Measurements from ENCODE around the gene DUS3L.
"Not testable (repeated sequence)": the region's sequence is repeated elsewhere in the genome, so short reads cannot be mapped to it uniquely, and the experiment has no call there.

The DUS3L gene

DNA sequence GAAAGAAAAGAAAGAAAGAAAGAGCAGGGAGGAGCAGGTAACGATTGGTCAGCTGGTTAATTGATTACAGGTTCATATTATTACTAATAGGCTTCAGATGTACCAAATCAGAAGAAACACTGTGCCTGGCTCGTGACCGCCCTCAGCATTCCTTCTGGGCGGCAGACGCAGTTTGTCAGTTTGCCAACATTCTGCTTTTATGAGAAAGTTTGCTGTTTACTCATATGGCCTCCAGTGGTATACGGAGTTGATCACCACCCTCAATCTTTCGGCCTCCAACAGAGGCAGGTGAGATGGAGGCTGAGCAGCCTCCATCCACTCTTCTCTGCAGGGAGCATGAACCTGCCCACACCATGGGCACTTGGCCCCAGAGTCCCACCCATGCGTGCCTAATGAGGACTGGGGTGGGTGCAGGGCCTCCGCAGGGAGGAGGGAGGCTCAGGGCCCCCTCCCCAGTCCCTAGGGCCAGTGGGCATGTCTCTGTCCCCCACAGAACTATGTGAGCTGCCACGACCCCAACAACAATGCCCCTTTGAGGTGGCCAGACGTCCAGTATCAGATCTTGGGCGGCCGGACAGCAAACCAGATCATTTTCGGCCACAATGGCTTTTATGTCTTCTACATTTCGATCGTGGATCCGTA is 15.2 kb downstream of the DUS3L start:
- DNase-seq = no peak
- no peak overlapping the region for H3K4me3 Mint-ChIP-seq

DNA sequence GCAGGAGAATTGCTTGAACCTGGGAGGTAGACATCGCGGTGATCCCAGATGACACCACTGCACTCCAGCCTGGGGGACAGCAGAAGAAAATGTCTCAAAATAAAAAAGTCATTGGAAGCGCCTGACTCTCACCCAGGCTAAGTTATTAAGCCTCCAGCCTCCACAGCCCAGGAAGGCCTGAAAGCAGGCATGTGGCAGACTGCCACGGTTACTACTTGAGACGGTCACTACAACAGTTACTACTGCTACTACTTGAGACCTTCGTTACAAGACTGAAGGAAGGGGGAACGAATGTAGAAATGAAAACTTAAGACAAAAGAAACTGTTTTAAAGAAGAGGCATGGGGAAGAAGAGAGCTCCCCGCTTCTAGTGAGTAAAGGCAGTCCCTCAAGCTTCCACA is 16.0 kb downstream of the DUS3L start:
- H3K27me3 Mint-ChIP-seq = peaks cover 2% of the 10 kb centered on the region
- H3K4me3 Mint-ChIP-seq = no peak overlapping the region
- no peaks in the 10 kb centered on the region for H3K4me1 Mint-ChIP-seq
- DNase-seq (no peak), ATAC-seq (no peak)
- H3K27ac Mint-ChIP-seq = no peak overlapping the region
- no peaks in the 10 kb centered on the region for H3K9me3 Mint-ChIP-seq
- no peaks in the 10 kb centered on the region for H3K36me3 Mint-ChIP-seq (ENCODE audit: low read depth)

More for the DNA sequence above, 15.2 kb downstream of the DUS3L start:
- Mint-ChIP-seq H3K27me3 (peaks cover 2% of the 10 kb centered on the region), H3K27ac (no peak overlapping the region), H3K9me3 (no peaks in the 10 kb centered on the region), H3K36me3 (ENCODE audit: low read depth) (no peaks in the 10 kb centered on the region), H3K4me1 (no peaks in the 10 kb centered on the region)
- ATAC-seq = no peak

DNA sequence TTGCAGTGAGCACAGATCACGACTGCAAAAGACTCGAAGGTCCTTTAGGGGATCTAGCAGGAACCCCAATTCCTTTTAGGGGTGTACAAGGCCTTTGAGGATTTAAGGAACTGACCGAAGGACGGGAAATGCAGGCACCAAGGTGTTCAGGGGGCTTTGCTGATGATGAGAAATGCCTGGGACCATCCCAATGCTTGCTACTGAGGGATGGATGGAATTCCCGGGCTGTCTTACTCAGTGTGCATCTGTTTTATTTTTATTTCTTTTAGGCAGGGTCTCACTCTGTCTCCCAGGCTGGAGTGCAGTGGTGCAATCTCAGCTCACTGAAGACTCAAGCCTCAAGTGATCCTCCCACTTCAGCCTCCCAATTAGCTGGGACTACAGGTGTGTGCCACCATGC is 17.7 kb downstream of the DUS3L start:
- Mint-ChIP-seq H3K27me3 (peaks cover 2% of the 10 kb centered on the region), H3K4me3 (no peak overlapping the region), H3K9me3 (no peaks in the 10 kb centered on the region), H3K4me1 (no peaks in the 10 kb centered on the region), H3K27ac (no peak overlapping the region), H3K36me3 (ENCODE audit: low read depth) (no peaks in the 10 kb centered on the region)
- DNase-seq (no peak), ATAC-seq (no peak)

DNA sequence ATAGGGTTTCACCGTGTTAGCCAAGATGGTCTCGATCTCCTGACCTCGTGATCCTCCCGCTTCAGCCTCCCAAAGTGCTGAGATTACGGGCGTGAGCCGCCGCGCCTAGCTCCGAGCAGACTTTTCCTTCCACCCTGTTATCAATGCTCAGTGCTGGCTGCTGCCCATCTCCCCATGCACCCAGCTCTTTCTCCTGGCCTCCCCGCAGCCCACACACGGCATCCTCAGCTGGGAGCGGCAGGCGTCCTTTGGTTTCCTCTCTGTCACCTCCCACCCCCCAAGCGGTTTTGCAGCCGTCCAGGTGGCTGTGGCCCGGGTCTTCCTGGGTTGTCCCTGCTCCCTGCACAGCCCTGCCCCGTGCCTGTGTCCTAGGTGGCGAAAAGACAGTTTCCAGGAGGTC is 18.5 kb downstream of the DUS3L start:
- H3K36me3 Mint-ChIP-seq (ENCODE audit: low read depth) = no peaks in the 10 kb centered on the region
- peaks cover 2% of the 10 kb centered on the region for H3K27me3 Mint-ChIP-seq
- no peak for DNase-seq
- no peak overlapping the region for H3K4me3 Mint-ChIP-seq
- no peak overlapping the region for H3K27ac Mint-ChIP-seq
- no peaks in the 10 kb centered on the region for H3K4me1 Mint-ChIP-seq
- H3K9me3 Mint-ChIP-seq = no peaks in the 10 kb centered on the region
- ATAC-seq = no peak

DNA sequence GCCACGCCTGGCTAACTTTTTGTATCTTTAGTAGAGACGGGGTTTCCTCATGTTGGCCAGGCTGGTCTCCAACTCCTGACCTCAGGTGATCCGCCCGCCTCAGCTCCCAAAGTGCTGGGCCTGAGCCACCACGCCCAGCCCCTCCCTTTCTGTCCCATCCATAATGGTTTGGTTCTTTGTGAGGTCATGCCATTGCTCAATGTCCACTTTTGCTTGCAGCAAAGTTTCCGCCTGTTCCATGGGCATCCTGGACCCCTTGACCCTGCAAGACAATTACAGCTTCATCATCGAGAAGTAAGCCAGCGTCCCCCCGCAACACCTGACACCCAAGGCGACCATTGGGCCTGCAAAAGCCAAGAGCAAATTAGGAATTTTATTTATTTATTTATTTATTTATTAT is 23.0 kb downstream of the DUS3L start:
- Mint-ChIP-seq H3K4me1 (no peaks in the 10 kb centered on the region), H3K27me3 (no peaks in the 10 kb centered on the region), H3K36me3 (ENCODE audit: low read depth) (no peaks in the 10 kb centered on the region), H3K27ac (no peak overlapping the region), H3K4me3 (no peak overlapping the region), H3K9me3 (no peaks in the 10 kb centered on the region)
- ATAC-seq (no peak), DNase-seq (no peak)

DNA sequence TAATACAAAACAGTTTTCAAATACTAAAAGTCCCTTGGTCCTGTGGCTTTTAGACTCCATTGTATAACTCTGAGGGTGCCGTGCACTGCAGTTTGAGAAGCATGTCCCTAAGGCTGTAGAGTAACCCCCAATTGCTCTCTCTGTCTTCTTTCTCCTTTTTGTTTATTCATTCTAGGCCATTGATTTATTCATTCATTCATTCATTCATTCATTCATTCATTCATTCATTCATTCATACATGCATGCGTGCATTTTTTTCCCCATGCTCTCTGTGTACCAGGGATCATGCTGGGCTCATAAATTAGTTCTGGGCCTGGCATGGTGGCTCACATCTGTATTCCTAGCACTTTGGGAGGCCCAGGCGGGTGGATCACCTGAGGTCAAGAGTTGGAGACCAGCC is 25.7 kb downstream of the DUS3L start:
- no peaks in the 10 kb centered on the region for H3K27me3 Mint-ChIP-seq
- no peak overlapping the region for H3K27ac Mint-ChIP-seq
- H3K36me3 Mint-ChIP-seq (ENCODE audit: low read depth) = no peaks in the 10 kb centered on the region
- ATAC-seq (no peak), DNase-seq (no peak)
- no peaks in the 10 kb centered on the region for H3K4me1 Mint-ChIP-seq
- peaks cover 4% of the 10 kb centered on the region for H3K9me3 Mint-ChIP-seq
- H3K4me3 Mint-ChIP-seq = no peak overlapping the region

DNA sequence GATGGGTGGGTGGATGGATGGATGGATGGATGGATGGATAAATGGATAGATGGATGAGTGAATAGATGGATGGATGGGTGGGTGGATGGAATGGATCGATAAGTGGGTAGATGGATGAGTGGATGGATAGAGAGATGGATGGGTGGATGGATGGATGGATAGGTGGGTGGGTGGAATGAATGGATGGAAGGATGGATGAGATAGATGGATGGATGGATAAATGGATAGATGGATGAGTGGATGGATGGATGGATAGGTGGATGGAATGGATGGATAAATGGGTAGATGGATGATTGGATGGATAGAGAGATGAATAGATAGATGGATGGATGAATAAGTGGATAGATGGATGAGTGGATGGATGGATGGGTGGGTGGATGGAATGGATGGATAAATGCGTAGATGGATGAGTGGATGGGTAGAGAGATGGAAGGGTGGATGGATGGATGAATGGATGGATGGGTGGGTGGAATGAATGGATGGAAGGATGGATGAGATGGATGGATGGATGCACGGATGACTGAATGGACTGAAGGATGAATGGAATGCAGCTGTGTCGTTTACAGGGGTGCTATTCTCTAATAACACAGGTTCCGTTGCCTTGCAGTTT is 28.2 kb downstream of the DUS3L start:
- no peaks in the 10 kb centered on the region for H3K4me1 Mint-ChIP-seq
- H3K9me3 Mint-ChIP-seq = peaks cover 4% of the 10 kb centered on the region
- ATAC-seq = no peak
- no peak for DNase-seq
- H3K27ac Mint-ChIP-seq = no peak overlapping the region
- no peaks in the 10 kb centered on the region for H3K27me3 Mint-ChIP-seq
- H3K36me3 Mint-ChIP-seq (ENCODE audit: low read depth) = no peaks in the 10 kb centered on the region
- H3K4me3 Mint-ChIP-seq = no peak overlapping the region

DNA sequence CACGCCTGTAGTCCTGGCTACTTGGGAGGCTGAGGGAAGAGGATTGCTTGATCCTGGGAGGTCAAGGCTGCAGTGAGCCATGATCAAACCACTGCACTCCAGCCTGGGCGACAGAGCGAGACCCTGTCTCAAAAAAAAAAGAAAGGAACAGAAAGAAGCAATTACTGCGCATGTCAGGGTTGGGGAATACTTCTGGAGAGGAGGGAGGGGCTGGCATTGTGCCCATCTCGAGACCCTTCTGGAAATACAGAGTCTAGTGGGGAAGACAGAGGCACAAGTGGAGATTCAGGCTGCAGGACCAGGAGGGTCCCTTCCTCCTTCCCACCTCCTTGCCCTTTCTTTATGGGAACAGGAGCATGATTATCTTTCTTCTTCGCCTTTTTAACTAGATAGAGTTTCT is 37.2 kb downstream of the DUS3L start:
- DNase-seq = no peak
- no peaks in the 10 kb centered on the region for H3K9me3 Mint-ChIP-seq
- ATAC-seq = no peak
- H3K4me1 Mint-ChIP-seq = no peaks in the 10 kb centered on the region
- H3K27me3 Mint-ChIP-seq = peaks cover 6% of the 10 kb centered on the region
- no peak overlapping the region for H3K4me3 Mint-ChIP-seq
- no peaks in the 10 kb centered on the region for H3K36me3 Mint-ChIP-seq (ENCODE audit: low read depth)
- no peak overlapping the region for H3K27ac Mint-ChIP-seq

DNA sequence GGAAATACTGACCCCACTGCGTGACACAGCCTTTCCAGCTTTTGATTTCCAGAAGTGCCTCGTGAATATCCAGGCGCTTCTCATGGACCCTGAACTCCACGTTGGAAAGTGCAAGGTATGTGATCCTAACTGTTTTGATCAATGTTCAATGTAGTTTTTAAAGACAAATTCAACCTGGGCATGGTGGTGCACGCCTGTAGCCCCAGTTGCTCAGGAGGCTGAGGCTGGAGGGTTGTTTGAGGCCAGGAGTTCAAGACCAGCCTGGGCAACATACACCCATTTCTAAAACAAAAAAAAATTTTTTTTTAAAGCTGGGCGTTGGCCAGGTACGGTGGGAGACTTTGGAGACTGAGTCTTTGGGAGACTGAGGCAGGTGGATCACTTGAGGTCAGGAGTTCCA is 39.3 kb downstream of the DUS3L start:
- Mint-ChIP-seq H3K27ac (no peak overlapping the region), H3K4me1 (no peaks in the 10 kb centered on the region), H3K4me3 (no peak overlapping the region), H3K36me3 (ENCODE audit: low read depth) (no peaks in the 10 kb centered on the region), H3K9me3 (no peaks in the 10 kb centered on the region), H3K27me3 (peaks cover 6% of the 10 kb centered on the region)
- ATAC-seq (no peak), DNase-seq (no peak)

DNA sequence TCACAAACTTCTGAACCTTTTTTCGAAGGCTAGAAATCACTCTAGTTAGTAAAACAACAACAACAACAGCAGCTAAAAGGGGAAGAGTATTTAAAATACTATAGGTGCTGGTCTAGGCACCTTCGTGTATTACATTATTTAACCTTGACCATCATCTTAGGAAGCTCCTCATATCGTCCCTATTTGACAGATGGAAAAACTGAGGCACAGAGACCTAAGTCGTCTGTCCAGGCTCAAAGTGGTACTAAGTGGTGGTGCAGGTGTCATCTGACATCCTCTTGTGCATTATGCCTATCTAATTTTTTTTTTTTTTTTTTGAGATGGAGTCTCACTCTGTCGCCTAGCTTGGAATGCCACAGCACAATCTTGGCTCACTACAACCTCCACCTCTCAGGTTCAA is 41.5 kb downstream of the DUS3L start:
- Mint-ChIP-seq H3K4me3 (no peak overlapping the region), H3K9me3 (no peaks in the 10 kb centered on the region)

DNA sequence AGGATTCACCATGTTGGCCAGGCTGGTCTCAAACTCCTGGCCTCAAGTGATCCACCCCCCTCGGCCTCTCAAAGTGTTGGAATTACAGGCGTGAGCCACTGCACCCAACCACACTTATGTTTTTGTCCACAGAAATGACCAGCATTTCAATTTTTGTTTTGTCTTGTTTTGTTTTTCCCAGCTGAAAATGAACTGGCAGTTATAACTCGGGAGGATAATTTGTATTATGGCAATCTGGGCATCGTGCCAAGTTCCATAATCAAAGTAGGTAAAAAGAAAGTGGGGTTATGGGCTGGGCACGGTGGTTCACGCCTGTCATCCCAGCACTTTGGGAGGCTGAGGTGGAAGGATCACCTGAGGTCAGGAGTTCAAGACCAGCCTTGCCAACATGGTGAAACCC is 42.0 kb downstream of the DUS3L start:
- DNase-seq; H3K9me3 Mint-ChIP-seq; H3K36me3 Mint-ChIP-seq (ENCODE audit: low read depth); H3K27me3 Mint-ChIP-seq; H3K4me3 Mint-ChIP-seq; ATAC-seq; H3K27ac Mint-ChIP-seq; H3K4me1 Mint-ChIP-seq: not testable (repeated sequence)

More for the DNA sequence above, 41.5 kb downstream of the DUS3L start:
- Mint-ChIP-seq H3K36me3 (ENCODE audit: low read depth) (no peaks in the 10 kb centered on the region), H3K27me3 (peaks cover 6% of the 10 kb centered on the region), H3K27ac (no peak overlapping the region), H3K4me1 (no peaks in the 10 kb centered on the region)
- ATAC-seq = no peak
- DNase-seq = no peak

DNA sequence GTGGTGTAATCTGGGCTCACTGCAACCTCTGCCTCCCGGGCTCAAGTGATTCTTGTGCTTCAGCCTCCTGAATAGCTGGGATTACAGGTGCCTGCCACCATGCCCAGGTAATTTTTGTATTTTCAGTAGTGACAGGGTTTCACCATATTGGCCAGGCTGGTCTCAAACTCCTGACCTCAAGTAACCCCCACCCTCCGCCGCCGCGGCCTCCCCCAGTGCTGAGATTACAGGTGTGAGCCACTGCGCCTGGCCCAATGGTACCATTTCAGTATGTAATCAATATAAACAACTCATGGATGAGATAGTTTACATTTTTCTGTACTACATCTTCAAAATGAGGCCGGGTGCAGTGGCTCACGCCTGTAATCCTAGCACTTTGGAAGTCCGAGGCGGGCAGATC is 46.0 kb downstream of the DUS3L start:
- H3K9me3 Mint-ChIP-seq; H3K4me3 Mint-ChIP-seq; H3K36me3 Mint-ChIP-seq (ENCODE audit: low read depth); H3K27ac Mint-ChIP-seq; DNase-seq; ATAC-seq; H3K27me3 Mint-ChIP-seq; H3K4me1 Mint-ChIP-seq: not testable (repeated sequence)

DNA sequence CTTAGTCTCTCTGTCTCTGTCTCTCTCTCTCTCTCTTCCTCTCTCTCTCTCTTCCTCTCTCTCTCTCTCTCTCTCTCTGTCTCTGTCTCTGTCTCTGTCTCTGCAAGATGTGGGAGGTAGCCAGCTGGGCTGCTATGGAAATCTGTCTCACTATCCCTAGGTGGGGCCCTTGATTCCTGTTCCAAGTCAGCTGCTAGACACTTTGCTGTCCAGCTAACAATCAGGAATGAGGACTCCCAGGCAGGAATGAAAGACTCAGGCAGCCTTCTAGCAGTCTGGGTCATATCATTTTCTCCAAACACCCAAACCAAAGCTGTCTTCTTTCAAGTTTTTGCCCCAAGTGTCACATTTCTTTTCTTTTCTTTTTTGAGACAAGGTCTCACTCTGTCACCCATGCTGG is 47.3 kb downstream of the DUS3L start:
- no peak overlapping the region for H3K27ac Mint-ChIP-seq
- H3K4me3 Mint-ChIP-seq = no peak overlapping the region
- H3K9me3 Mint-ChIP-seq = no peaks in the 10 kb centered on the region
- H3K27me3 Mint-ChIP-seq = no peaks in the 10 kb centered on the region
- no peaks in the 10 kb centered on the region for H3K36me3 Mint-ChIP-seq (ENCODE audit: low read depth)
- ATAC-seq (no peak), DNase-seq (no peak)
- no peaks in the 10 kb centered on the region for H3K4me1 Mint-ChIP-seq

DNA sequence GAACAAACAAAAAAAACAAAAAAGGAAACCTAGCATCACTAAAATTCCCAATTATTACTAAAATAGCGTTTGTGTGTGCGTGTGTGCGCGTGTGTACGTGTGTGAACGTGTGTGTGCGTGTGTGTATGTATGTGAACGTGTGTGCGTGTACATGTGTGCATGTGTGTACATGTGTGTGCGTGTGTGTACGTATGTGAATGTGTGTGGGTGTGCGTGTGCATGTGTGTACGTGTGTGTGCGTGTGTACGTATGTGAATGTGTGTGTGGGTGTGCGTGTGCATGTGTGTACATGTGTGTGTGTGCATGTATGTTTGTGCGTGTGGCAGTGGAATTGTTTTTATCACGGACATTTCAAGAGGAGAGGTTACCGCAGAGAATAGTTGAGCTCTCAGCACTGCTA is 48.9 kb downstream of the DUS3L start:
- Mint-ChIP-seq H3K4me1 (no peaks in the 10 kb centered on the region), H3K27ac (no peak overlapping the region), H3K9me3 (no peaks in the 10 kb centered on the region), H3K36me3 (ENCODE audit: low read depth) (no peaks in the 10 kb centered on the region), H3K27me3 (no peaks in the 10 kb centered on the region), H3K4me3 (no peak overlapping the region)
- ATAC-seq (no peak), DNase-seq (no peak)

DNA sequence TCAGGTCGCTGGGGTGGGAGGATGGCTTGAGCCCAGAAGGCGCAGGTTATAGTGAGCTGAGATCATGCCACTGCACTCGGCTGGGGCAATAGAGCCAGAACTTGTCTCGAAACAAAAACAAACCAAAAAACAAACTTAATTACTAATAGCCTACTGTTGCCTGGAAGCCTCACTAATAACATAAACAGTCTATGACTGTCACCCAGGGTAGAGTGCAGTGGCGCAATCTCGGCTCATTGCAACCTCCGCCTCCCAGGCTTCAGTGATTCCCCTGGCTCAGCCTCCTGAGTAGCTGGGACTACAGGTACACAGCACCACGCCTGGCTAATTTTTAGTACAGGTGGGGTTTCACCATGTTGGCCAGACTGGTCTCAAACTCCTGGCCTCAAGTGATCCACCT is 52.5 kb downstream of the DUS3L start:
- Mint-ChIP-seq H3K4me3 (no peak overlapping the region), H3K9me3 (no peaks in the 10 kb centered on the region), H3K27me3 (peaks cover 2% of the 10 kb centered on the region), H3K36me3 (ENCODE audit: low read depth) (no peaks in the 10 kb centered on the region), H3K4me1 (no peaks in the 10 kb centered on the region), H3K27ac (no peak overlapping the region)
- DNase-seq (no peak), ATAC-seq (no peak)
